WI38 (cell line): ENCODE data around the gene ATP11A.

Source experiments
- H3K4me3 ChIP-seq: 2 replicates; pipeline ENCODE4 v1.5.1; 2011; ENCODE audit warnings: low read depth, mild to moderate bottlenecking, control low read depth, low read length
- TF ChIP-seq, protein P1 (sequence below): IDR thresholded peaks from 2 replicates; pipeline ENCODE4 v1.5.1; 2012; ENCODE audit warnings: low read depth, mild to moderate bottlenecking, control low read depth, low read length

Gene ATP11A

DNA sequence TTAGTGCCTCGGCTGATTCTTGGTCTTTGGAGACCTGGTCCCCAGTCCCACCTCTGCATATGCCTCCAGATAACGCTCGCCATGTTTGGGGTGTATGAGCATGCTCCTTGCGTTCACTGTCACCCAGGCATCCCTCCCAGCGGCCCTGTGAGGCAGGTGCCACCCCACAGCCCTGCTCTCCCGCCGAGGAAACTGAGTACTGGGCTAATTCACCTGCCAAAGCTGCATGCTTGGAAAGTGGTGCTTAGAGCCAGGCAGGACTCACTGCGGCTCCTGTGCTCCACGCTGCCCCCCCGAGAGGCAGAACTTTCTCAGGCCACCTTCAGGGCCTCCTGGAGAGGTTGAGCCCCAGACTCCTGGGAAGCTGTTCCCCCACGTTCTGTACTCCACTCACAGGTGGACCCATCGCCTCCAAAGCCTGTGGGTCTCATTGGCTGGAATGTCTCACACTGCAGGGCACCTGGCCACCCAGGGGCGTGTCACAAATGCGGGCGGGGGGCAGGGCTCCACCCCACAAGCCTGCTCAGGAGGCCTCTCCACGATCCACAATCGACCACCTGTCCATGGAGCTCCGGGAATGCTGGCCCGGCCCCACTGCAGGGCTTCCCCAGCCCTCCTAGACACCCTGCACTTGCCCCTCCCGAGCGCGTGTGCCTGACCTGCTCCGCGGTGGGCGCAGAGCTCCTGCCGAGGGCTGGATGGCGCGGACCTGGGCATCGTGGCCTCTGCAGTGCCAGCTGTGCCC, 64.6 kb downstream of the ATP11A start:
- H3K4me3 ChIP-seq, result no peak overlapping the region
- TF ChIP-seq, protein P1, sequence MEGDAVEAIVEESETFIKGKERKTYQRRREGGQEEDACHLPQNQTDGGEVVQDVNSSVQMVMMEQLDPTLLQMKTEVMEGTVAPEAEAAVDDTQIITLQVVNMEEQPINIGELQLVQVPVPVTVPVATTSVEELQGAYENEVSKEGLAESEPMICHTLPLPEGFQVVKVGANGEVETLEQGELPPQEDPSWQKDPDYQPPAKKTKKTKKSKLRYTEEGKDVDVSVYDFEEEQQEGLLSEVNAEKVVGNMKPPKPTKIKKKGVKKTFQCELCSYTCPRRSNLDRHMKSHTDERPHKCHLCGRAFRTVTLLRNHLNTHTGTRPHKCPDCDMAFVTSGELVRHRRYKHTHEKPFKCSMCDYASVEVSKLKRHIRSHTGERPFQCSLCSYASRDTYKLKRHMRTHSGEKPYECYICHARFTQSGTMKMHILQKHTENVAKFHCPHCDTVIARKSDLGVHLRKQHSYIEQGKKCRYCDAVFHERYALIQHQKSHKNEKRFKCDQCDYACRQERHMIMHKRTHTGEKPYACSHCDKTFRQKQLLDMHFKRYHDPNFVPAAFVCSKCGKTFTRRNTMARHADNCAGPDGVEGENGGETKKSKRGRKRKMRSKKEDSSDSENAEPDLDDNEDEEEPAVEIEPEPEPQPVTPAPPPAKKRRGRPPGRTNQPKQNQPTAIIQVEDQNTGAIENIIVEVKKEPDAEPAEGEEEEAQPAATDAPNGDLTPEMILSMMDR, result no peak

DNA sequence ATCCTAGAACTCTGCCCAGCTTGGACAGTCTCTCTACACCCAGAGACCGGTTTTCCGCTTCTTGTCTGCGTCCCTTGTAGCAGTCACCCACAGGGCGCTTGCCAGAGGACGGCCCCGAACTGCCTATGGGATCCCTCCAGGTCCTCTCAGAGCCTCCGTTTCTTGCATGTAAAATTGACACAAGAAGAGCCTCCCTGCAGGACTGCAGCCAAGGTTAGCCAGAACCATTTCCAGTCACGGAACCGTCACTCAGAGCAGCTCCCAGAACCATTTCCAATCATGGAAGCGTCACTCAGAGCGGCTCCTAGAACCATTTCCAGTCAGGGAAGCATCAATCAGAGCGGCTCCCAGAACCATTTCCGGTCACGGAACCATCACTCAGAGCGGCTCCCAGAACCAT, 65.5 kb downstream of the ATP11A start:
- TF ChIP-seq, protein P1, result no peak
- no peak overlapping the region for H3K4me3 ChIP-seq

DNA sequence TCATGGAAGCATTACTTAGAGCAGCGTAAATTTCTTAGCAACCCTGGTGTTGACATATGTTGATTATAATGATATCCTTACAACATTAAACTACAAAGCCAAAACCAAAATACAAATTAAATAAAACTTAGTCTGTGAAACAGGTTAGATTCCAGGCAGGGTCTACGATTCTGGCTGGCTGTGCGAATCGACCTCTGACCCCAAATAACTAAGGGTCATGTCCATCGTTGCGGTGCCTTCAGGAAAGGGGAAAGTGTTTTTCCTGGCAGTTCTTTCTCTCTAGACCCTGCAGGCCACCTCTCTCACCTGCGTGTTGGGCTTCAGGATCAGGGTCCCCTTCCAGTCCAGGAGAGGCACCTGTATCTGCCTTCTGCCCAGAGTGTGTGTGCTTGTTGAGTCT, 66.2 kb downstream of the ATP11A start:
- TF ChIP-seq, protein P1, result no peak
- H3K4me3 ChIP-seq, result no peak overlapping the region

- no peak overlapping the region for H3K4me3 ChIP-seq
- TF ChIP-seq, protein P1, result no peak
Observed at GRCh38 chr13:112756511-112756966, 66.7 kb downstream of the ATP11A start.

DNA sequence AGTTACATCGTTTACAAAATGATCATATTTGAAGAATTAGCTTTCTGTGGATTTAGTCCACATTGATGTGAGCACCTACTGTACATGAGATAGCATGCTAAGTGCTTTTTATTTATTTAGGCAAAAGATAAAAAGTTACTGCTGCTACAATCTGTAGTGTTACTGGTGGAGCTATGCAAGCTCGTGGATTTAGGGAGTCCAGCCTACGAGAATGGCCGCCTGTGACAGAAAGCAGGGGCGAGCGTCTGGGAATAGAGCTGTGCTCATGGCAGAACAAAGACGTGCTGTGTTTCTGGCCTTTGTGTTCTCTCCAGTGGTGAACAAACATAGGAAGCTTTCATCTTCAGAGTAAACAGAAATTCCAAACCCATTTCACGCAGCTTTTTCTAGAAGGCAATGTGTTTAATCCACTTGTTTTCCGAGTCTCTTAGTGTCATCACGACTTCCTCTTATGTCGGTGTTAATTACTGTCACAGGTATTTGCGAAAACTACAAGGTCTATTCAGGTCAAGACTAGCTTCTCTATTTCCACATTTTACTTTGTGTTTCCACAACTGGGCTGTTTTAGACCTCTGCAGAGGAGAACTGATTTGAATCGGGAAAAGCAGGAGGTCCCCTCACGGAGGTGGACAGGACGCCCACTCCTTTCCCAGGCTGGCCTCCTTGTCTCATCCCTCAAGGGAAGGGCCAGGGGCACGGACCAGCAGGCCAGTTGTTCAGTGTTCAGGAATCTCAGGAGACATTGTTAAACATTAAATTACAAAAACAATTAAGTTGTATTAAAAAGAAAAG, 67.3 kb downstream of the ATP11A start:
- TF ChIP-seq, protein P1, result no peak
- H3K4me3 ChIP-seq, result no peak overlapping the region

GRCh38 chr13:112757759-112758086, 67.9 kb downstream of the ATP11A start:
- TF ChIP-seq, protein P1, result no peak
- no peak overlapping the region for H3K4me3 ChIP-seq

DNA sequence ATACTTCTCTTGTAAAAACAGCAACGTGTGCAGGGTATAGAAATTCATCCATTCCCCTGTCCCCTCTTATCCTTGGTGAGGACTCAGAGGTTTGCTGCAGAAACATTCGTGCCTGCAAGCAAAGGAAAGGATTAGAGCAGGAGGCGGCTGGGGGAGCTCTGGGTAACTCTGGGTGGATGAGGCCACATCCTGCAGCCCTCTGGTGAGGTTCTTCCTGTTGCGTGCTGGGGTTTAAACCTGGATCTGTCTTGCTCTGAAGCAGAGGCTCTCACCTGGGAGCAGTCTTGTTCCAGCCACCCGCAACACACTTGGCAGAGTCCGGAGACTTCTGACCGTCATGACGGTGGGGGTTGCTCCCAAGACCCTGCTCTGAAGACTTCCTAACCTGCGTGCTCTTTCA, 69.2 kb downstream of the ATP11A start:
- no peak overlapping the region for H3K4me3 ChIP-seq
- TF ChIP-seq, protein P1, result no peak
